Renal pelvis (tissue), 4 donors: Measurements from ENCODE around the gene AFG1L. TPM values are rescaled to one million over a fixed set of nuclear protein-coding genes. Genes with fewer than 3 reads are reported as not detected.
"Not testable (repeated sequence)": the region's sequence is repeated elsewhere in the genome, so short reads cannot be mapped to it uniquely, and the experiment has no call there.

Experiments used
- DNase-seq: peaks from one replicate; pipeline ENCODE4 v3.0.0-alpha.2; 2013
- polyA plus RNA-seq, 3 donors: library from polyadenylated mRNA; unstranded; fragments of 120-200 nt; gene quantifications; one replicate each; pipeline ENCODE4 v1.2.1, GENCODE V29; 2013; ENCODE audit not compliant: insufficient read length in 3 of 3

The AFG1L gene
- polyA plus RNA-seq, 3 donors: 7.3 to 8.4 (median 8.3) TPM

GRCh38 chr6:108555399-108556052 lies 260.7 kb downstream of the AFG1L start:
- DNase-seq: no peak

- no peak for DNase-seq
Observed at GRCh38 chr6:108556250-108556649, 261.4 kb downstream of the AFG1L start.

GRCh38 chr6:108556866-108557493 lies 262.1 kb downstream of the AFG1L start:
- DNase-seq: peak; percentile 37

- peak; percentile 81 for DNase-seq
Observed at GRCh38 chr6:108557494-108558371, 262.9 kb downstream of the AFG1L start.

- DNase-seq: peak; percentile 99
Observed at GRCh38 chr6:108558372-108559096, 263.7 kb downstream of the AFG1L start.

GRCh38 chr6:108559097-108559883 lies 264.4 kb downstream of the AFG1L start:
- peak; percentile 90 for DNase-seq

GRCh38 chr6:108559884-108560462 lies 265.1 kb downstream of the AFG1L start:
- DNase-seq: peak; percentile 93

- peak; percentile 90 for DNase-seq
Observed at GRCh38 chr6:108560463-108561308, 265.8 kb downstream of the AFG1L start, which contains the start of gene FOXO3. Gene FOXO3 (plus strand): TSS chr6:108560917. CDS start chr6:108561209, 292 bp downstream.

GRCh38 chr6:108561309-108561647 lies 266.4 kb downstream of the AFG1L start:
- not testable (repeated sequence) for DNase-seq

GRCh38 chr6:108561742-108562502 lies 267.1 kb downstream of the AFG1L start:
- no peak for DNase-seq

GRCh38 chr6:108562503-108562993 lies 267.7 kb downstream of the AFG1L start:
- no peak for DNase-seq

GRCh38 chr6:108563292-108563691 lies 268.4 kb downstream of the AFG1L start:
- no peak for DNase-seq

- DNase-seq: no peak
Observed at GRCh38 chr6:108564178-108564577, 269.3 kb downstream of the AFG1L start.

- no peak for DNase-seq
Observed at GRCh38 chr6:108565091-108565766, 270.4 kb downstream of the AFG1L start.

GRCh38 chr6:108565893-108566292 lies 271.0 kb downstream of the AFG1L start:
- DNase-seq: no peak

GRCh38 chr6:108566406-108566805 lies 271.6 kb downstream of the AFG1L start:
- no peak for DNase-seq

GRCh38 chr6:108568101-108568500 lies 273.2 kb downstream of the AFG1L start:
- DNase-seq: no peak
